ENCODE data around the gene CCDC57.
A peak's percentile ranks its signal among the peaks of the same experiment; 100 is the strongest.

The CCDC57 gene

DNA sequence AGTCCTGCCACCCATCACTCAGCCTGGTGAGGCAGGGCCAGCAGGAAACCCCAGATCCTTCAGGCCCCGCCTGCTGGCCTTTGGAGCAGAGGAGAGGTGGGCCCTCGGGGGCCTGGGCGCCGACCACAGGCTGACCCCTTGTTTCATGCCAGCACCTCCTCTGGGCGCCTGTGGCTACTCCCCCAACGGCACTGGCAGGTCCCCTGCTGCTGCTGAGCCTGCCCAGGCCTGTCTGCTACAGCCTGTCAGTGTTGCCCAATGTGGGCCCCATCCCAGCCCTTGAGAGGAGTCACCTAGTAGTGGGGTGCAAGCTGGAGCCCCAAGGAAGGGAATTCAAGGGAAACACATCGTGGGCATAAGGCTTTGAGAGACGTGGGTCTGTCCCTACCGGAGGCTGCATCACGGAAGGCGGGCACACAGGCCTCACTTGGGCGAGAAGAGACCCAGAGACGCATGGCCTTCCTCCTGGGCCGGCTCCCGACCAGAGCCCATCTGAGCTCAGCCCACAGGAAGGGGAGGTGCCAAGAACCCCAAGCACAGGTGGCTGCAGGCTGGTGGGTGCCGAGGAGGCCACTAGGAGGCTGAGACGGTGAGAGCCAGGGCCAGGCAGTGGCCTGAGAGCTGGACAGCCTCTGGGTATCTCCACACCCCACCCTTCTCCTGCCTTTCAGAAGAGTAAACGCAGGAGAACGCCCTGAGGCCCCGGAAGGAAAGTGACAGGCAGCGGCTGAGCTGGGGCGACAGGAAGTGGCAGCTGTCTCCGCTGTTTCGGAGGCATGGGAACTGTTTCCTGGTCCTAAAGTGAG lies 106.6 kb downstream of the CCDC57 start:
- DNase-seq (ENCODE audit: low read depth) = peak; percentile 78

DNA sequence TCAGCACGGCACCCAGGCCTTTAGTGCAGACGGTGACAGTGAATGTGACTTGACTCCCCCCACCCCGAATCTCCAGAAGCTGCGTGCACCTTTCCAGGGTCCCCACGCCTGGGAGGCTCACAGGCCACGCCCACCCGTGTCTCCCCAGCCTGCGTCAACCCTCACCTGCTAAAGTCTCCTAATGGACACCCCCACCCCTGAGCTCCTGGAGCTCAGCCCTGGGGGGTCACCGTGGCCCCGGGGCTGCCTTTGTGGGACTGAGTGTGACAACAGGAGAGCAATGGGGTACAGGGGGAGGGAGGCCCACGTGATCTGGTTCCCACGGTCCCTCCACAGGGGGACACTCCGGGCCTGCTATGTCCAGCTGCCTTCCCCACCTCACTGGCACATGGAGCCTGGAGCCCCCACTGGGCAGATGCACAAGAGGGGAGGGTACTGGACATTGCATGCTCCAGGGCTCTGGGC lies 107.2 kb downstream of the CCDC57 start:
- no peak for DNase-seq (ENCODE audit: low read depth)

DNA sequence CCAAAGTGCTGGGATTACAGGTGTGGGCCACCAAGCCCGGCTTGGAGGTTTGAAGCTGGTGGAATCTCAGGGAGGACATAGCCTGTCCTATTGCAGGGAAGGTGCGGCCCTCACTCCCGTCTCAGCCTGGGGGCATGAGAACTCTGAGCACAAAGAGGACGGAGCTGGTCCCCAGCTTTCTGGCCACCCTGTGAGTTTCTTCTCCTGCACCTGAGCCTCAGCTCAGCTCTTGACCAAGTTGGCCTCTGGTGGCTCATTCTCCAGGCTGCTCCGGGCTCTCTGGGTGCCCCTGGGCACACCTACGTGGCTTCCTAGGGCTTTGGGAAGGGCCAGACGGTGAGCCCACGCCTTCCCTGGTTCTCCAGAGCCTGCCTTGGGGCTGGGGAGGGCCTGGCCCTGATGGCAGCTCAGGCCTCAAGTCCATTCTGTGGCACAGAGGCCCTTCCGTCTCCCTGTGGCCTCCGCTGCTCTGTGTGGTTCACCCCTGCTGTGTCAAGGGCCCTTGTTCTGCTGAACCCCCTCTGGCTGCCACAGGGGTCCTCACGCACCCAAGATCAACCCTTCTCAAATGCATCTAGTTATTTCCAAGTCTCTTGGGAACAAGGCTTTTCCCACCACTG lies 107.7 kb downstream of the CCDC57 start:
- no peak for DNase-seq (ENCODE audit: low read depth)

- DNase-seq (ENCODE audit: low read depth) = no peak
Observed at GRCh38 chr17:82103553-82104451, 108.8 kb downstream of the CCDC57 start.

DNA sequence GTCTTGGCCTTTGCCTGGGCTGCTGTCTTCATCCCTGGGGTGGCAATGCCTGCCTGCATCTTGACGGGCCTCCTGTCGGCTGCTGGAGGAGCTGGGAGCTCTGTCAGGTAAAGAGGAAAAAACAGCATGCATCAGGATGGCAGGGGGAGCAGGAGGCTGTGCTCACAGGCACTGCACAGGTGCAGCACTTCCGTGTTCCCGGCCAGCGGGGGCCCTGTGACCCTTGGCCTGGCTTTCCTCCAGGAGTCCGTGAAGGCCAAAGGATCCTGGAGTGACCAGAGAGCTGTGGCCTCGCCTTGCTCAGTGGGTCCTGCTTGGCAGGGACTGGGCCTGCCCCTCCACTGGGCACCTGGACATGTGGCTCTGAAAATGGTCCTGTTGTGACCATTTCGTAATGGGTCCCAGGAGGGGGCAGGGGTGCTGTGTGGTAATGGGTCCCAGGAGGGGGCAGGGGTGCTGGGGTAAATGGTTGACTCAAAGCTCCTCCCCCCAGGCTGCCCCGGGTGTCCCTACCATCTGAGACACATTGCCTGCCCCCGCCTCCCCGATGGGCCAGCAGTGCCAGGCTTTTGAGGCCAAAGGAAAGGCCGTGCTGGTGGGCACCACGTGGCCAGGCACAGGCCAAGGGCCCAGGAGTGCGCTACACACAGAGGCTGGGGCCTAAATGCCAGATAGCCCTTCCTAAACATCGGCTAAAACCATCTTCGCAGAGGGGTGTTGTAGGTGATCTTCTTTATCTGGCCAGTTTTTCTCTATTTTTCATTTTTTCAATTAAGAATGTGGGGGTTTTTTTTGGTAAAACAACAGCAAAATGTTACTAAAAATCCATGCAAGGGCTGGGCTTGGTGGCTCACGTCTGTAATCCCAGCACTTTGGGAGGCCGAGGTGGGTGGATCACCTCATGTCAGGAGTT lies 110.6 kb downstream of the CCDC57 start:
- no peak for DNase-seq (ENCODE audit: low read depth)

GRCh38 chr17:82101301-82101715 lies 111.3 kb downstream of the CCDC57 start:
- no peak for DNase-seq (ENCODE audit: low read depth)

DNA sequence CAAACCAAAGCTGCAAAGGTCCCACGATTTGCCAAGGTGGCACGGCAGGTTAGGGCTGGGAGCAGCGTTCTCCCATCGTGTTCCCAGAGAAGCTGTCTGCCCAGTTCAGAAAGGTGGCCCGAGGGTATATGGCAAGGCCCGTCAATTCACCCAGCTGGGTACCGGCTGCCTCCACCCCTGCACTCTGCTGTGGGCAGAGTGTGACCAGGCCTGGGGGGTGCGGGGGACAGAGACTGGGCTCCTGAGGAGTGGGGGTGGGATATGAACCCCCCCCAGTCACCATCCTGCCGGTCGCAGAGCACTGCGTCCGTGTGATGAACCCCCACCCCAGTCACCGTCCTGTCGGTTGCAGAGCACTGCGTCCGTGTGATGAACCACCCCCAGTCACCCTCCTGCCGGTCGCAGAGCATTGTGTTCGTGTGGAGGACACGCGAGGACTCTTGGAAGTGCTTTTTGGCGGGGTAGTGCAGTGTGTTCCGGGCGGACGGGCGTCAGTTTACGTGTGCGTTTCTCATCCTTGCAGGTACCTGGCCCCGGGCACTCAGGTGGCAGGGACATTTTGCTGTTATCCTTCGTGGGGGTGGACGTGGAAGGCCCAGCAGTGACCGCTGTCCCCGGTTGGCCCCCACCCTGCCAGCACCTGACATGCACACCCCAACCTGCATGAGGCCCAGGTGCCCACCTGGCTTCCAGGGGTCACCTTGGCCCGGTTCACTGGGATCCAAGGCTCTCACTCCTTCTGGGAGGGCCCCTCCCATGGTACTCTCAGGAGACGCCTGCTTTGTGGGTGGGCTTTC lies 111.9 kb downstream of the CCDC57 start:
- DNase-seq (ENCODE audit: low read depth) = no peak

- no peak for DNase-seq (ENCODE audit: low read depth)
Observed at GRCh38 chr17:82098939-82099763, 113.5 kb downstream of the CCDC57 start.

DNA sequence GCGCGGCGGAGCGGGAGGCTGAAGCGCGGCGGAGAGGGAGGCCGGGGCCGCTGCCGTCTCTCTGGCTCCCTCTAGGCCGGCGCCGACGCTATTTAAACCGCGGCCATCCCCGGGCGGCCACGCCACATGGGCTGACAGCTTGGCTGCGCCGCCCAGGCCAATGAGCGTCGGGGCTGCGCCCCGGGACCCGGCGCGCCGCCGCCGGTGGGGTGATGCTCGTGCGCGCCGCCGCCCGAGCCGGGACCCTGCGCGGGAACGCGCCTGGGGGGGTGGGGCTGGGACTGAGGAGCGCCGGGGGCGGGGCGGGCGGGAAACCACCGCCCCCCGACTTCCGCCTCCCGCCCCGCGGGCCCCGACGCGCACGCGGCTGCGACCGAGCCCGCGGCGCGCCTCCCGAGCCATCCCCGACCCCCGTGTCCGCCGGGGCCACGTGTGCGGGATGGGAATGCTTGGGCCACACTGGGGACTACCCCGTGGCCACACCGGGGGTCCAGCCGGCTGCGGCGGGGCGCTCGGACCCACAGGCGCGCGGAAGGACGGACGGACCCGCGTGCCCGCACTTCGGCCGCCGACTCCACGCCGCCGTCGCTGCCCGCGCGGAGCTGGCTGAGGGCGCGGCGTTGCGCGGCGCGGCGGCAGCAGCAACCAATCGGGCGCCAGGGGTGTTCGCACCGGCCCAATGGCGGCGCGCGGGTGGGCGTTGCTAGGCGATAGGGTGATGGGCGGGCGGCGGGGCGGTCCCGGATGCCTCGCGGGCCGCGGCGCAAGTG lies 114.3 kb downstream of the CCDC57 start, which contains the start of gene FASN:
TSS of gene FASN (minus strand) at position 68 of the 770 bp plus-strand sequence. CDS start 1,791 bp downstream, outside the sequence.
- DNase-seq (ENCODE audit: low read depth) = peak; percentile 95

- no peak for DNase-seq (ENCODE audit: low read depth)
Observed at GRCh38 chr17:82097919-82098168, 114.8 kb downstream of the CCDC57 start.

GRCh38 chr17:82097184-82097918 lies 115.3 kb downstream of the CCDC57 start:
- DNase-seq (ENCODE audit: low read depth) = peak; percentile 72

DNA sequence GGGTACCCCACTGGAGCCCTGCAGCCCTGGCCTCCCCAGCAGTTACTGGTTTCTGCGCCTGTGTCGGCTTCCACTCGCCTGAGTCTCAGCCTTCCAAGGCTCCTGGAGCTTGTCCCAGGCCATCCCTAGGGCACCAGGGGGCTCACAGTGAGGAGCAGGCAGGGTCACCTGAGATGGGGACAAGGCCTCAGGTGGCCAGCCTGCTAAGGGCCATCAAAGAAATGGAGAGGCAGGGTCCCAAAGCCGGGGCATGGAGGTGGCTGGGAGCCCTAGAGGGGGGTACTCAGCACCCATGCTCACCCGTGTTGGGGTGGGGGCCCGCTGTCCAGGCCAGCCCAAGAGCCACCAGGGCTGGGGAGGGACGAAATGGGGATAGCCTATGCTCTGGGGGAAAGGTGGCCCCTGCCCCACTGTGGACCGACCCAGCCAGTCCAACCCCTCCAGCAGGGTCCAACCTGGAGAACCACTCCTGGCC lies 115.9 kb downstream of the CCDC57 start:
- DNase-seq (ENCODE audit: low read depth) = no peak

DNA sequence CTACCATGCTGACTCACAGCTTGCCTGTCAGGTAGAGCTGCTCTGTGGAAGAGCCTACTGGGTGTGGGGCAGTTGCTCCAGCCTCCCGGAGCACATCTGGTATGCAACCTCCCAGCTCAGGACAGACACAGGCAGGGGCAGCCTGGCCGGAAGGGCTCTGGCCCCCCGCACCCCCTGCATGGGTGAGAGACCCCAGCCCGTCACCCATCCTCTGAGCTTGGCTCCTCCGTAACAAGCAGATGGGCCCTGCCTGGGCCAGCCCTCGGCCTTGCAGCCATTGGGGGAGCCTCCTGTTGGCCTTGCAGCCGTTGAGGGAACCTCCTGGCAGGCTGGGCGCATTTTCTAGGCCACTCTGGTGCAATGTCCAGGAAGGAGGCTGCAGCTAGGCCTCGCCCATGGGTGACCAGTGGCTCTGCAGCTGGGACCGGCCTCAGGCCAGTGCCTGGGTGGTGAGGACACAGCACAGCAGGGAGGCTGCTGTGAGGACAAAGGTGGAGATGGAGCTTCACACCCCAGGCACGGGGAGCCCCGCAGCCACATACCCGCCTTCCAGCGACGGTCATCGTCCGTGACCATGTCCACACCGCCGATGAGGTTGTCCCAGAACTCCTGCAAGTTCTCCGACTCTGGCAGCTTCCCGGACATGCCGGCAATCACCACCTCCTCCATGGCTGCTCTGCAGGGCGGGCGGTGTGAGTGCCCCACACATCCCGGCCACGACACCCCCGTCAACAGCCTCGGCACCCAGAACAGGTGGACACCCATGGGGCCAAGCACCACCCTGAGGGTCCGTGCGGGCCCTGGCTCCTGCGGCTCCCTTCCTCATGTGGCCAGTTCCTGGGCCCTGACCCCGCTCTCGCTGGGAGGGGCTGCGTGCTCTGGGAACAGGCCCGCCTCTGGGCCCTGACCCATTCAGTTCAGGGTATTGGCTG lies 116.6 kb downstream of the CCDC57 start:
- DNase-seq (ENCODE audit: low read depth) = no peak

- DNase-seq (ENCODE audit: low read depth) = no peak
Observed at GRCh38 chr17:82094931-82095776, 117.5 kb downstream of the CCDC57 start.

- DNase-seq (ENCODE audit: low read depth) = no peak
Observed at GRCh38 chr17:82092995-82093751, 119.5 kb downstream of the CCDC57 start.
